AML-193 (cell line): Measurements from ENCODE around the gene NACA.
"Not testable (repeated sequence)": the region's sequence is repeated elsewhere in the genome, so short reads cannot be mapped to it uniquely, and the experiment has no call there.

ENCODE experiments used
- DNase-seq, 2 experiments: peaks; one replicate each; lab custom pipeline; 2025; lab: John Stamatoyannopoulos, UW

NACA gene

DNA sequence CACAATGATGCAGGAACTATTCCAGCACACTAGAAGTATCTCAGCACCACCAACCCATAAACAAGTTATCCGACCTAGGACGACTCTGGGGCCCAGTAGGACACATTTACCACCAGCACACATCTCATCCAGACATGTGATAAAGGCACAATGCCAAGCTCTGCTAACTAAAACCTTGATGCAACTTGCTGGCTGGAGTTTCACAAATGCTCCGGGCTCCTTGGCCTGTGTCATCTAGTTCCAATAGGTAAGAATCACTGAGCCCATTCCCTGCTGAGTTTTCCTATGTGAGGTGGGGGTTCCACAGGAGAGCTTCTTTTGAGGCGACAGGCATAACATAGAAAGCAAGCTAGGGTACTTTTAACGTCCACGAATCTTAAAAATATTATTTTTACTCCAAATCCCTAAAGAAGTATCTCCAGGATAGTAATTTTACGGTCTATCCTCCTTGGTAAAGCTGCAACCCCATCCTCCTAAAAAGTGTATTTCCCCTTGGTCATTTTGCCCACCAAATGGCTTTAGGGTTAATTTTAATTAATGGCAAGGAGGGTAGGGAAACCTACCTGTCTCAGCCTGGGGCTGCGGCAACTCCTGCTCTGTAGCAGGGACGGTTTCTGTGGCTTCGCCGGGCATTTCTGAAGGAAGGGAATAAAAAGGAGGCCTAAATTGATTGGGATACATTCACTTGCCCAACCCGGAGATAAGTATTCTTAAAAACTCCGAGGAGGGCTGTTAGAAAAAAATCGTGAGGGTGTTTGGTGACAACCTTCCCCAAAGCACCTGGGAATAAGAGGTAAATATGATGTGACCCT is 1.0 kb downstream of the NACA start:
- peak in 1 of 2 experiments; percentile 9 for DNase-seq

DNA sequence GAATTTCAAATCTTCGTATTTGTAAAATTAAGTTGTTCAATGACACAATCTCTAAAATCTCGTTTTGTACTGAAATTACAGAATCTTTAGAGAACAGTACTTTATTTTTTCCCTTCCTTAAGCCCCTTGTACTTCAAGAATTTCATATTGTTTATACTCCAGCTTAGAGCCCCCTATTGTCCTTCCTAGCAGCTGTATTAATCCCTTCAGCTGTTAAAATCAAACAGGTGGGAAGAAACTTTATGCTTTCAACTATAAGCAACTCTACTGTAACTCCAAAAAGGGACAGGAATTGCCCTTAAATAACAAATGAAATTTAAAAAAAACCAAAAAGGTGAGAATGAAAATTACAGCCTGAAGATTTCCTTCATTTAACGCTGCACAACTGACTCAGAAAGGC is 1.7 kb downstream of the NACA start:
- DNase-seq: no peak

DNA sequence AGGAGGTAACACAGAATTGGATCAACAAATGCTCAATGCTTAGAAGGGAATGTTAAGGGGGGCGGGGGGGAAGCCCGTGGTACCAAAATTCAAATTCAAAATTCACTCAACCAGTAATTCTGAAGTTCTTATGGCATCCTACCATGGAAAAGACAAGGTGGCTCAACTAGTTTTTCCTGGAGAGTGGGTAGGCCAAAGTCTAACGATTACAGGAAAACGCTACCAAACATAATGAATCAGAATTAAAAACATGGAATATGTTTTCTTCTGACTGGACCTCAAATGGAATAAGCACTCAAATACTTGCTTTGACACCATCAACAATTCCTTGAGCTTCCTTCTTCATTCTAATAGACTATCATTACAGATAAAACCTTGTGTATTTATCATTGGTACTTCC is 2.3 kb downstream of the NACA start:
- no peak for DNase-seq

DNA sequence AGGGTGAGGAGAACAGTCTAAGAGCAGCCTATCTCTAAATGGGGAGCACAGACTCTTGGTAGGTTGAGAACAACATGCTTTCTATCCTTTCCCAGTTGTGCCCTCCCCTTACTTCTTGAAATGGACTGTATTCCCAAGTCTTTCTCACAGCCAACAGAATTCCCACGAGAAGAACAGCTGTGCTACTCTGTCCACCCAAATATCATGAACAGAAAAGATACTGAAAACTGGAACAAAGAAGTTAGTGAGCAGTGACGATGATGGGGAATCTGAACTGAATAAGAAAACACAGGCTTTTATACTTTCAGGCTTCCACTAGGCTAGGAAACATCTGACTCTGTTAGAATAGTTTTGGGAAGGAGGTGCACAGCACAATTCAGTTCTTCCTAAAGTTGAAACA is 3.4 kb downstream of the NACA start:
- no peak for DNase-seq

DNA sequence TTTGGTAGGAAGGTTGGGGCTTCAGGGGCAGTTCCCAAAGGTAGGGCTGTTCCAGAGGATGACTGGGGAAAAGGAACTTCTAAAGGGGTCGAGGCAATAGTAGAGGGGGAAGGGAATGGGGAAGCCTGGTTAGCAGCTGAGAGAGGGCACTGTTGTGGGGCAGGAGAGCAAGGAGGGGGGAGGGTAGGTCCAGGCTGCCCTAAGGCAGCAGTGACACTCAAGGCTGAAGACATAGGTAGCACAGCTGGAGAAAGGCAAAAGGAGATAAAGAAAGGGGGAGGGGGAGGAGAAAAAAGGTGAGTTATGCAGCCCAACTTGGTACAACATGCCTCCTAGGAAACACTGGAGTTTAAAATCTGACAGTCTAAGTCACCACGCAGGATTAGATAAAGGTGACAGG is 3.9 kb downstream of the NACA start:
- DNase-seq: no peak

DNA sequence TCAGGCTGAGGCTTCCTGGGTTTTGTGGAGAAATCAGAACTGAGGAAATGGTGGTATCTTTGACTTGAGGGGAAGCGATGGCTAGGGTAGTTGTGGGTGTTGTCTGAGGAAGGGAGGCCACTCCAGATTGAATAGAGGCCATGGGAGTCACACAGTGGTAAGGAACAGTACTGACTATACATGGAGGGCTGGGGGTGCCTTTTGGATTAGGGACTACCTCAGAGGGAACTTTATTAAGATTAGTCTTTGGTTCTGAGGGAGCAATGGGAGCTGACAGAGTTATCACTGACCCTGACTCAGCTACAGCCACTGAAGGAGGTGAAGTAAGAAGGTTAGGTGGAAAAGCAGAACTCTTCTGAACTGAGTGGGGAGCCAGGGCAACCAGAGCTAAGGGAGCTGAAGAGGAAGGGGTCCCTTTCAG is 4.4 kb downstream of the NACA start:
- peak; percentile 27 to 39 for DNase-seq

DNA sequence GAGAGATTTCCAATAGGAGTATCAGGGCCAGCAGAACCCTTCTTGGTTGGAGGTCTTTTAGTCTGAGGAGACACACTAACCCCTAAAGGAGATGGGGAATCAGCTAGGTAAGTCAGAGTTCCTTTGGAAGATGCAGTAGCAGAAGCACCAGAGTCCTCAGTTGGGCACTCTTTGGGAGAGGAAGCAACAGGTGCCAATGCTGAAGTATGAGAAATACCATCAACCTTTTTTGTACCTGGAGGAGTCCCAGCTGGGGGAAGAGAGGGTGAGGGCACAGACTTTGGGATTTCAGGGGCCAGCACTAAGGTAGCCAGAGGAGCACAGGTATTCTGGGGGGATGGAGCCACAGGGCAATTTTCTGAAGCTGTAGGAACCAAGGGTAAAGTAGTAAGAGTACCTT is 6.0 kb downstream of the NACA start:
- no peak for DNase-seq

DNA sequence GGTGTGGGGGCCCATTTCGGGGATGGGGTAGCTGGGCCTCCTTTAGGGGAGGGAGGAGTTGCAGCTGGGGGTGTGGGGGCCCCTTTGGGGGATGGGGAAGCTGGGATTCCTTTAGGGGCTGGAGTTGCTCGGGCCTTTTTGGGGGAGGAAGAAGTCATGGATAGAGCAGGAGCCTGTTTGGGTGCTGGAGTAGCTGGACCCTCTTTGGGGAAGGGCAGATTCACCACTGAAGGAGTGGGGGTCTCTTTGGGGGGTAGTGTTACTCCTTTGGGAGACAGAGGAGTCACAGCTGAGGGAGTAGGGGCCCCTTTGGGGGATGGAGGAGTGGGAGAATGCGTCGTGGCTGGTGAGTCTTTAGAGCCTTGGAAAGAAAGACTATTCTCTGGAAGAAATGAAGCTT is 6.5 kb downstream of the NACA start:
- no peak for DNase-seq

DNA sequence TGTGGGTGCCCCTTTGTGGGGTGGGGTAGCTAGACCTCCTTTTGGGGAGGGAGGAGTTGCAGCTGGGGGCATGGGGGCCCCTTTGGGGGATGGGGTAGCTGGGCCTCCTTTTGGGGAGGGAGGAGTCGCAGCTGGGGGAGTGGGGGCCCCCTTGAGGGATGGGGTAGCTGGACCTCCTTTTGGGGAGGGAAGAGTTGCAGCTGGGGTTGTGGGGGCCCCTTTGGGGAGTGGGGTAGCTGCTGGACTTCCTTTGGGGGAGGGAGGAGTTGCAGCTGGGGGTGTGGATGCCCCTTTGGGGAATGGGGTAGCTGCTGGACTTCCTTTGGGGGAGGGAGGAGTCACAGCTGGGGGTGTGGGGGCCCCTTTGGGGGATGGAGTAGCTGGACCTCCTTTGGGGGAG is 7.0 kb downstream of the NACA start:
- DNase-seq: no peak

DNA sequence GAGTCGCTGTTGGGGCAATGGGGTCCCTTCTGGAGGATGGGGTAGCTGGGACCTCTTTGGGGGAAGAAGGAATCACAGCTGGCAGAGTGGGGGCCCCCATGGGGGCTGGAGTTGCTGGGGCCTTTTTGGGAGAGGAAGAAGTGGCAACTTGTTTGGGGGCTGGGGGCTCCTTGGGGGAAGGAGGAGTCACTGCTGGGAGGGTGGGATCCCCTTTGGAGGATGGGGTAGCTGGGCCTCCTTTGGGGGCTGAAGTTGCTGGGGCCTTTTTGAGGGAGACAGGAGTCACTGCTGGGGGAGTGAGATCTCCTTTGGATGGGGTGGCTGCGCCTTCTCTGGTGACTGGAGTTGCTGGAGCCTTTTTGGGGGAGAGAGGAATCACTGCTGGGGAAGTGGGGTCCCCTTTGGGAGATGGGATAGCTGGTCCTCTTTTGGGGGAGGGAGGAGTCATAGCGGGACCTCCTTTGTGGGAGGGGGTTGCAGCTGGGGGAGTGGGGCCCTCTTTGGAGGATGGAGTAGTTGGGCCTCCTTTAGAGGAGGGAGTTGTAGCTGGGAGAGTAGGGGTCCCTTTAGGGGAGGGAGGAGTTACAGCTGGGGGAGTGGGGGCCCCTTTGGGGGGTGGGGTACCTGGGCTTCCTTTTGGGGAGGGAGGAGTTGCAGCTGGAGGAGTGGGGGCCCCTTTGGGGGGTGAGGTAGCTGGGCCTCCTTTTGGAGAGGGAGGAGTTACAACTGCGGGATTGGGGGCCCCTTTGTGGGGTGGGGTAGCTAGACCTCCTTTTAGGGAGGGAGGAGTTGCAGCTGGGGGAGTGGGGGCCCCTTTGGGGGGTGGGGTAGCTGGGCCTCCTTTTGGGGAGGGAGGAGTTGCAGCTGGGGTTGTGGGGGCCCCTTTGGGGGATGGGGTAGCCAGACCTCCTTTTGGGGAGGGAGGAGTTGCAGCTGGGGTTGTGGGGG is 7.9 kb downstream of the NACA start:
- no peak for DNase-seq

DNA sequence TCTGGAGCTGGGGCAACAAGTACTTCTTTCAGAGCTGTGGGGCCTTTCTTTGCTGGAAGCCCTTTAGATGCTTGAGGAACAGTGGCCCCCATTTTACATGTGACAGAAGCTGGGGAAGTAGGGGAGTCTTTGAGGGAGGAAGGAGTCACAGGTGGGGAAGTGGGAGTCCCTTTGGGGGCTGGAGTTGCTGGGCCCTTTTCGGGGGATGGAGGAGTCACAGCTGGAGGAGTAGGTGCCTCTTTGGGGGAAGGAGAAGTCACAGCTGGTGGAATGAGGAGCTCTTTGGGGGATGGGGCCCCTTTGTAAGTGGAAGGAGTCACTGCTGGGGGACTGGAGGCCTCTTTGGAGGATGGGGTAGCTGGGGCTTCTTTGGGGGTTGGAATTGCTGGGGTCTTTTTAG is 8.6 kb downstream of the NACA start:
- DNase-seq: no peak

DNA sequence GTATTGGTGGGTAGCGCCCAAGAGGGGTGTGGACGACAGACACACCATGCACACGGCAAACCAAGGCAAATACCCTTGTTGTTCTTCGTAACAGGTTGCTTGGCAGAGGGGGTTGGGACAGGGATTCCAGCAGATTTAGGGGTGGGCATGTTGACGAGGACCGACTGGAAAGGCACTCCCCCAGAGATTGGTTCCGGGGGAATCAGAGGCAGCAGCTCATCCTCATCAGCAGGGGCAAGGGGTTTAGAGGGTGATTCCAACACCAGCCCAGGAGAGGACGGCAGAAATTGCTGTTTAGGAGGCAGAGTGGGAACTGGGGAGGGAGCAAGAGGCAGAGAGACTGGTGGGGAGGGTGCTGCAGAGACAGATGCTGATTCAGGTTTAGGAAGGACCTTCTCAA is 9.3 kb downstream of the NACA start:
- DNase-seq: no peak

DNA sequence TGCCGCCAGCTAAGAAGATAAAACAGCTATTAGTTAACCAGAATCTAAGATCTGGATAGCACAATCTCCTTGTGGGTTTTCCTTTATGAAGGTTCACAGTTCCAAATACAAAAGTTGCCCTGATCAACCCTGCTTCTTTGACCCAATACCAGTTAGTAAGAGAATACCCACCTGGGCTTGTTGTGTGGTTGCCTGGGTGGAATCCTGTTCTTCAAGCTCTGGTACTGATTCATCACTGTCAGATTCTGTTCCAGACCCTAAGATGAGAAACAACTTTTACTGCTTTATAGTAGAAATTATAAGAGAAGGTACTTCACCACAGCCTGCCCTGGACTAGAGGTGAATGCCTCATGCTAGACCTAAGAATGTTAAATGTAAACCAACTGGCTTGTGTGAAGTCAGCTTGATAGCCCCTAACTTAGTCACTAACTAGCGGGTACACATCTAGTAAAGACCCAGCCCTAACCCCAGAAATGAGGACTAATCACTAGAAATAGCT is 10.6 kb downstream of the NACA start:
- no peak for DNase-seq

DNA sequence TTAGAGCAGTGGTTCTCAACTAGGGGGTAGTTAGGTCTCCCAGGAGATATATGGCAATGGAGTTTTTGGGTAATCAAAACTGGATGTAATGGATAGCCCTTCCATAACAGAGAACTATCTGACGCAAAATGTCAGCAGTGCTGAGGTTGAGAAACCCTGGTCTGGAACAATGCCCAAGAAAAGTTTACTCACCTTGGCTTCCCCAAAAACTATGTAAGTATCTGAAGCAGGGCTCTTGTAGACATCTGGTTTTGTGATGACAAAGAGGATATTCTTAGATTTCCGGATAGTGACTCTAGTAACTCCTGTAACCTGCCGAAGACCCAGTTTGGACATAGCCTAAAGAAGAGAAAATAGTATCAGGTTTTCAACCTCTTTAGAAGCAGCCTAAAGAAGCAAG is 11.8 kb downstream of the NACA start:
- no peak for DNase-seq

DNA sequence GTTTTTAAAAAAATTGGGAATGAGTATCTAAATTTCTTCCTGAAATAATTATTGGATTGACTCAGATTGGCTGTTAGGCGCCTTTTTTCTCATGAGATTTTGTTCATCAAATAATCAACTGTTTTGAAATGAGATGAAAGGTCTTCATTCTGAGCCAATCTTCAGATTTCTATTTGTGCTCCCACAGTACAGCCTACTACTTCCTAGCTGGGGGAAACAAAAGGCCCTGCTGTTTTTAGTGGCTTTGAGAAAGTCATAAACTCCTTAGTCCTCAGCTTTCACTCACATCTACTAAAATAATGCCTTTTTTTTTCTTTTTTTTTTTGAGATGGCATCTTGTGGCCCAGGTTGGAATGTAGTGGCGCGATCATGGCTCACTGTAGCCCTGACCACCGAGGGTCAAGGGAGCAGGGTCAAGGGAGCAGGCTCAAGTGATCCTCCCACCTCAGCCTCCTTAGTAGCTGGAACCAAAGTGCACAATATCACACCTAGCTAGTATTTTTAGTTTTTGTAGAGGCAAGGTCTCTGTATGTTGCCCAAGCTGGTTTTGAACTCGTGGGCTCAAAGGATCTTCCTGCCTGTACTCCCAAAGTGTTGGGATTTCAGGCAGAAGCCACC is 15.2 kb downstream of the NACA start:
- DNase-seq: no peak

DNA sequence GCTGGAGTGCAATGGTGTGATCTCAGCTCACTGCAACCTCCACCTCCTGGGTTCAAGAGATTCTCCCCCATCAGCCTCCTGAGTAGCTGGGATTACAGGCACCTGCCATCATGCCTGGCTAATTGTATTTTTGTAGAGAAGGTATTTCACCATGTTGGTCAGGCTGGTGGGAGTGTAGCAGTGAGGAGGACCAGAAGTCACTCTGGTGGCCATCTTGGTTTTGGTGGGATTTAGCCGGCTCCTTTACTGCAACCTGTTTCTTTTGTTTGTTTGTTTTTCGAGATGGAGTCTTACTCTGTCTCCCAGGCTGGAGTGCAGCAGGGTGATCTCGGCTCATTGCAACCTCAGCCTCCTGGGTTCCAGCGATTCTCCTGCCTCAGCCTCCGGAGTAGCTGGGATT is 20.6 kb downstream of the NACA start:
- not testable (repeated sequence) for DNase-seq

DNA sequence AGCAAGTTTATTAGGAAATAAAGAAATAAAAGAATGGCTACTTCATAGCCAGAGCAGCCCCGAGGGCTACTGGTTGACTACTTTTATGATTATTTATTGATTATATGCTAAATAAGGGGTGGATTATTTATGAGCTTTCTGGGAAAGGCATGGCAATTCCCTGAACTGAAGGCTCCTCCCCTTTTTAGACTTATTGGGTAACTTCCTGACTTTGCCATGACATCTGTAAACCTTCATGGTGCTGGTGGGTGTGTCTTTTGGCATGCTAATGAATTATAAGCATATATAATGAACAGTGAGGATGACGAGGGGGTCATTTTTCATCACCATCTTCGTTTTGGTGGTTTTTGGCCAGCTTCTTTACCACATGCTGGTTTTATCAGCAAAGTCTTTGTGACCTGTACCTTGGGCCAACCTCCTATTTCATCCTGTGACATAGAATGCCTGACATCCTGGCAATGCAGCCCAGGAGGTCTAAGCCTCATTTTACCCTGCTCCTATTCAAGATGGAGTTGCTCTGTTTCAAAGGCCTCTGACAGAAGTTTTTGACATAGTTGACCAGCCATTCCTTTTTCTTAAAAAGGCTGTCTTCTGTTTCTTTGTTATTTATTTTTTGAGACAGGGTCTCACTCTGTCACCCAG is 26.0 kb downstream of the NACA start:
- peak in 1 of 2 experiments; percentile 20 for DNase-seq

DNA sequence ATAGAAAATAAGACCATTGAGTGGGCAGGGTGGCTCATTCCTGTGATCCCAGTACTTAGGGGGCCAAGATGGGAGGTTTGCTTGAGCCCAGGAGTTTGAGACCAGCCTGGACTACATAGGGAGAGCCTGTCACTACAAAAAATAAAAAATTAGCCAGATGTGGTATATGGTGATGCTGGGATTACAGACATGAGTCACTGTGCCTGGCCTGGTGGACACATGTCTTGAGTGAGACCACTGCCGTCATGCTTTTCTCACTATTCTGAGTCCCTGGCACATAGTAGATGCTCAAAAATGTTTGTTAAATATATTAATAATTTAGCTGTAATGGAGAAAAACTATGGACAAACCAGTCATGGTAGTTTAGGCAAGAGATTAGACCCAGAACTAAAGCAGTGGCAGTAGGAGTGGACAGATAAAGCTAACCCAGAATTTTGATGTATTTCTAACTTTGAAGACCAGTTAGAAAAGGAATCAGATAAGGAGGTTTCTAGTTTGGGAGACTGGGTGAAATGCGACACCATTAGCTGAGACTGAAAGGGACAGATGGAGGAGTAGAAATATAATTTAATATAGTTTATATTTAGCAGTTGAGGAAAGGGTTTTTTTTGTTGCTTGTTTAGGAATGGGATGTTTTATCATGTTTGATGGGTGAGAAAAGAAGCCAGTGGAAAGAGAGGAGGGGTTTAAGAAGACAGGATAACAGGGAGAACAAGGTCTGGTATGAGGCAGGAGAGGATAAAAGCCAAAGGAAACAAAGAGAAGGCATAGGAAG is 29.6 kb downstream of the NACA start:
- DNase-seq: no peak

DNA sequence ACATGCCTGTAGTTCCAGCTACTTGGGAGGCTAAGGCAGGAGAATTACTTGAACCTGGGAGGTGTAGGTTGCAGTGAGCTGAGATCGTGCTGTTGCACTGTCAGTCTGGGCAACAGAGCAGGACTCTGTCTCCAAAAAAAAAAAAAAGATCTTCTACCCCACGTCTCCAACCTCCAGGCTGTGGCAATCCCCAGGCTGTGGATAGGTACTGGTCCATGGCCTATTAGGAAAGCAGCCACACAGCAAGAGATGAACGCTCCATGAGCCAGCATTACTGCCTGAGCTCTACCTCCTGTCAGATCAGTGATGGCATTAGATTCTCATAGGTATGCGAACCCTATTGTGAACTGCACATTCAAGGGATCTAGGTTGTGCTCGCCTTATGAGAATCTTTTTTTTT is 30.9 kb downstream of the NACA start:
- no peak for DNase-seq

DNA sequence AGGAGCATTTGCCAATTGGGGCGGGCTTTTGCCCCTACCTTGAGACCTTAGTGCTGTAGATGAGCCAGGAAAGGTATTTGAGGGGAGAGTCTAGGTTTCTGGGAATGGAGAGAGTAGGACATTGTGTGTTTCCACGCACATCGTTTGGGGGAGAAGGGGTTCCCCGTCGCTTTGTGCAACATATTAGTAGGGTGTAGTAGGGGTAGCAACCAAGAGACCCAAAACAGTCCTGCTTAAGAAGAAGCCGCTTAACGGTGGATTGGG is 36.3 kb downstream of the NACA start:
- no peak for DNase-seq

DNA sequence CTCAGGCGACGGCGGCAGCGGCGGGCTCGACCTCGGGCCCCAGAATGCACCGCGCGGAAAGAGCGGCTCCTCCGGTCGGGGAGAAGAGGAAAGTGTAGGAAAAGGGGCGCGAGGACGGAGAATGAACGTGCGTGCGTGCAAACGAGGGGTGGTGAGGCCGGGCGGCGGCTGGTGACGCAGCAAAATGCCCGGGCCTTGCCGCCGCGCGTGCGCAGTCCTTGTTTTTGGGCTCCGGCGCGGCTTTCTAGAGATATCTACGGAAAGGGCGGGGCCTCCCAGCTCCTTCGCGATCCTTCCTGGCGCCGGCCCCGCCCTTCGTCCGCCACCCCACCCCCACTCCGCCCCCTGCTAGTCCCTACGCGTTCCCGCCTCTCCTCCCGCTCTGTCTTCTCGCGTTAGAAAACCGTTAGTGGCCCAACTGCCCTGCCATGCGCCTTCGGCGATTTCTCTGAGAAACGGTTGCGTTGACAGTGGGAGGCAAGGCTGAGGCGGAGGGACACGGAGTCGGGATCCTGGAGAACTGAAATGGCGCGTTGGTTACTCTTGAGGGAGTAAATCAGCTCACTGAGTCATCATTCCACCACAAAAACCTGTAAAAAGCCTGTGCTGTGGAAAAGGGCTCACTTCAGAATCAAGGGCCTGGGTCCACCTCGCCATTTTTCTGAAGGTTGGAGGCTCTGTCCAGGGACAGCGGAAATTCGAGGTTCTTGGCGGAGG is 36.8 kb downstream of the NACA start, which contains the start of gene PTGES3:
TSS of gene PTGES3 (minus strand) at position 156 of the 717 bp plus-strand sequence. CDS start 285 bp downstream, outside the sequence.
- peak; percentile 97 to 98 for DNase-seq
